Measurements from ENCODE around the gene NACAD. TPM values are rescaled to one million over a fixed set of nuclear protein-coding genes. Genes with fewer than 3 reads are reported as not detected.
A peak's percentile ranks its signal among the peaks of the same experiment; 100 is the strongest.

NACAD gene
- total and polyA plus RNA-seq, 7 experiments from 2014 or later = 0.08 to 0.15 TPM; not detected in 5

DNA sequence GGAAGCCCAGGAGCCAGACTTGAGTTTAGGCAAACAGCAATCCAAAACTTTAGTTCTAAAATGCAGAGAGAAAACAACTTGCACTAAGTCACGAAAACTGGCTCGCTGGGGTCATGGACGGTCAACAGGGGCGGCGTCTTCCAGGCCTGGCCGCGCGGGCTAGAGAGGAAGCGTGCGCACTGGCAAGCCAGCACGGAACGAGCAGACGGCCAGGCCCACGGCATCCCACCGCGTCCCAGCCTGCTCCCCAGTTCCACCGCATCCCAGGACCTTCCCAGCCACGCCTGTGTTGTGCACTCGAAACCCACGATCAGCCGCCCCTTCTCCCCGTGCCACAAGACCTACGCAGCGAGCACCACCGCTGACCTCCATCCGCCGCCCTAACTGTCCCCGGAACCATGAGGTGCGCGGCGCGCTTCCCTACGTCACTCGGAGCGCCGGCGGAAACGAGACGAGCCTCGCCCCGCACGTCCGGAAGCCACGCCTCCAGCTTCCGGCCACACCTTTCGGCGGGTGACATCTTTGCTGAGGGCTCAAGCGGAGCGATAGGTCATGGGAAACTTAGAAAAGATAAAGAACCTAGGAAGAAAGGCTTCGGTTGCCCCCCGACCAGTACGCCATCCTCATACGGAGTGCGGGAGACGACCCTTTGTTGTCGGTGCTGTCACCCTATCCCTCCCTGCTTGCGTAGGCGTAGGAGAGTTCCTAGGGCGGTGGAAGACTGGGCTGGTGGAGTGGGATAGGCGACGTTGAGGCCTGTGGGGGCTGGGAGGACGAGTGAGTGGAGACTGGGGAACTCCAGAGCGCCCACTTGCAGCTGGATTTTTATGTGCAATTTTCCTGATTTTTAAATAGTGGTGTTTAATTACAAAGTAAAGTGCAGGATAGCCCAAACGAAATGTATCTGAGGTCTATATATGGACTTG, 22.8 kb upstream of the NACAD start, which contains the start of gene TBRG4:
TSS of gene TBRG4 (minus strand) at position 400 of the 926 bp plus-strand sequence. CDS start 2,460 bp downstream, outside the sequence.
- peak within 1 kb of the TSS; percentile 98 for H3K27ac ChIP-seq (ENCODE audit: low read depth, low read length)
- peak; percentile 88 to 96 (median 94) for DNase-seq
- peak within 1 kb of the TSS; percentile 80 for H3K4me3 ChIP-seq (ENCODE audit: low read length)
- peaks cover 19 to 28% (median 23%) of the 10 kb centered on the region in 3 experiments for H3K36me3 ChIP-seq (ENCODE audit: control insufficient read depth in 2 of 3, insufficient read depth in 3 of 3, low read length in 3 of 3)
- ATAC-seq = peak; percentile 94
- peaks cover 17 to 45% of the 10 kb centered on the region in 2 donors for H3K4me1 ChIP-seq (ENCODE audit: control insufficient read depth in 2 of 2, insufficient read depth in 2 of 2, low read length in 2 of 2)
- CTCF ChIA-PET = interaction anchor here (1.3 to 1.9 kb wide), 3 partner anchors 24 to 256 kb away, joined by 3 to 9 read pairs (median 4); no protein-coding TSS in a partner anchor
- POLR2A ChIA-PET = interaction anchor here (0.5 to 3.4 kb wide), 22 partner anchors 12 to 622 kb away, joined by 3 to 37 read pairs (median 4); partner anchors contain the start of genes CCM2, DDX56, H2AZ2 and NUDCD3
- no peaks in the 10 kb centered on the region for H3K27me3 ChIP-seq (ENCODE audit: control insufficient read depth in 2 of 2, insufficient read depth in 2 of 2, low read length in 2 of 2)
- H3K9me3 ChIP-seq (ENCODE audit: control insufficient read depth in 2 of 3, low read length in 3 of 3) = no peaks in the 10 kb centered on the region
- peak within 1 kb of the TSS; percentile 93 to 100 (median 96) for H3K4me3 Mint-ChIP-seq
- H3K27me3 Mint-ChIP-seq = peaks cover 0 to 31% (median 0%) of the 10 kb centered on the region in 5 donors
- H3K4me1 Mint-ChIP-seq = peaks cover 30 to 59% (median 50%) of the 10 kb centered on the region in 7 donors
- H3K36me3 Mint-ChIP-seq = peaks cover 0 to 25% (median 16%) of the 10 kb centered on the region in 5 donors
- peak within 1 kb of the TSS; percentile 98 to 100 (median 99) for H3K27ac Mint-ChIP-seq
- intact Hi-C loops (cut with micrococcal nuclease) = loop anchor here (1.0 to 10.0 kb wide), 23 partner anchors 25 to 1029 kb away; partner anchors contain the start of genes MYO1G (in 2 of the 2), NUDCD3 (in 2 of the 2), OGDH (in 2 of the 2) and POLM (in 2 of the 2)
- peaks cover 0 to 4% (median 0%) of the 10 kb centered on the region in 11 donors for H3K9me3 Mint-ChIP-seq

DNA sequence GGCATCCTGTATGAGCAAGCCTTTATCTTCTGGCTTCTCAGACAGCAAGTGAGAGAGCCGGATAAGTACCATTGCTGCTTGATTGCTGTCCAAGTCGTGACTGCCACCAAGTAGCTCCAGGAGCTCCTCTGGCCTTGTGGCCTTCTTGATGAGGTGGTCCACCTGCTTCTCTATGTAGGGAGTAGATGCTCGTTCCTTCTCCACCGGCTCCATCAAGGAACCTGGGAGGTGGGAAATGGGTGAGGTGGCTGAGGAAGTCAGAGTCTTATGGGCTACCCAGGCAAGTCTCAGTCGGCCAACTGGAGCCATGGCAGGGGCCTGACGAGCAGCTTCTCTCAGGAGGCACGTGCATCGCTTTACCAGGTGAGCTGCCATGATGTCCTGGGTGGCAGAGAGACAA, 20.1 kb upstream of the NACAD start:
- peaks cover 45 to 55% (median 45%) of the 10 kb centered on the region in 3 experiments for H3K36me3 ChIP-seq (ENCODE audit: control insufficient read depth in 2 of 3, insufficient read depth in 3 of 3, low read length in 3 of 3)
- H3K4me1 ChIP-seq (ENCODE audit: control insufficient read depth in 2 of 2, insufficient read depth in 2 of 2, low read length in 2 of 2) = peaks cover 17 to 57% of the 10 kb centered on the region in 2 donors
- no peak overlapping the region for H3K4me3 ChIP-seq (ENCODE audit: low read length)
- Mint-ChIP-seq H3K27me3 (peaks cover 0 to 17% (median 0%) of the 10 kb centered on the region in 5 donors), H3K9me3 (peaks cover 0 to 4% (median 0%) of the 10 kb centered on the region in 11 donors), H3K4me1 (peaks cover 31 to 74% (median 60%) of the 10 kb centered on the region in 7 donors), H3K36me3 (peaks cover 0 to 29% (median 22%) of the 10 kb centered on the region in 5 donors), H3K27ac (peak overlapping the region in 7 of 9 donors; percentile 28 to 99 (median 65)), H3K4me3 (peak overlapping the region in 9 of 10 donors; percentile 13 to 64 (median 40))
- POLR2A ChIA-PET = interaction anchor here (1.7 kb wide), 1 partner anchor 261 kb away, joined by 6 read pairs; the partner anchor contains the start of gene H2AZ2
- ATAC-seq (no peak), DNase-seq (no peak)
- intact Hi-C loops (cut with micrococcal nuclease) = no loop called here
- no peaks in the 10 kb centered on the region for H3K27me3 ChIP-seq (ENCODE audit: control insufficient read depth in 2 of 2, insufficient read depth in 2 of 2, low read length in 2 of 2)
- CTCF ChIA-PET = interaction anchor here (1.3 kb wide), 1 partner anchor 28 kb away, joined by 3 read pairs; no protein-coding TSS in a partner anchor
- no peaks in the 10 kb centered on the region for H3K9me3 ChIP-seq (ENCODE audit: control insufficient read depth in 2 of 3, low read length in 3 of 3)
- H3K27ac ChIP-seq (ENCODE audit: low read depth, low read length) = peak overlapping the region; percentile 98

DNA sequence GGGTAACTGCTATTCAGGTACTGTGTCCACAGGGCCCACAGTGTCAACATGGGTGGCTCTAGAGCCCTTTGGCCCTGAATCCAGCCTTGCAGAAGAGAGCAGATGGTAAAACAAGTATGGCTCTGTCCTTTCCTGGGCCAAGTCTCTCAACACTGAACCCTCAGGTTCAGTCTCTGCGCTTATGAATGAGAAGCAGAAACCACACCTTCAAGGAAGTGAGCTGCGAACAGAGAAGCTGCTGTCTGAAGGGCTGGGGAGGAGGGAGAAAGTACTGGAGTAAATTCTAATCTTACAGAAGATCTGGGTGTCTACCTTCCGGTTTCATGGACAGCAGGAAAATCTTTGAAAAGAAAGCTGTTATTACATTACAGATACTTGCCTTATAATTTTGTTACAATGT, 18.6 kb upstream of the NACAD start:
- POLR2A ChIA-PET = interaction anchor here (1.4 to 1.7 kb wide), 3 partner anchors 26 to 260 kb away, joined by 3 to 7 read pairs (median 6); partner anchors contain the start of gene H2AZ2
- ATAC-seq (no peak), DNase-seq (no peak)
- Mint-ChIP-seq H3K9me3 (peaks cover 0 to 4% (median 0%) of the 10 kb centered on the region in 11 donors), H3K4me3 (peak overlapping the region; percentile 37 to 78 (median 66)), H3K27ac (peak overlapping the region; percentile 38 to 92 (median 65)), H3K27me3 (peaks cover 0 to 5% (median 0%) of the 10 kb centered on the region in 5 donors), H3K4me1 (peaks cover 31 to 71% (median 59%) of the 10 kb centered on the region in 7 donors), H3K36me3 (peaks cover 0 to 35% (median 27%) of the 10 kb centered on the region in 5 donors)
- CTCF ChIA-PET = no interaction called here
- Histone ChIP-seq H3K27me3 (ENCODE audit: control insufficient read depth in 2 of 2, insufficient read depth in 2 of 2, low read length in 2 of 2) (no peaks in the 10 kb centered on the region), H3K4me1 (ENCODE audit: control insufficient read depth in 2 of 2, insufficient read depth in 2 of 2, low read length in 2 of 2) (peaks cover 17 to 54% of the 10 kb centered on the region in 2 donors), H3K27ac (ENCODE audit: low read depth, low read length) (peak overlapping the region; percentile 98), H3K9me3 (ENCODE audit: control insufficient read depth in 2 of 3, low read length in 3 of 3) (no peaks in the 10 kb centered on the region), H3K36me3 (ENCODE audit: control insufficient read depth in 2 of 3, insufficient read depth in 3 of 3, low read length in 3 of 3) (peaks cover 58 to 70% (median 59%) of the 10 kb centered on the region in 3 experiments), H3K4me3 (ENCODE audit: low read length) (no peak overlapping the region)
- intact Hi-C loops (cut with micrococcal nuclease) = no loop called here

DNA sequence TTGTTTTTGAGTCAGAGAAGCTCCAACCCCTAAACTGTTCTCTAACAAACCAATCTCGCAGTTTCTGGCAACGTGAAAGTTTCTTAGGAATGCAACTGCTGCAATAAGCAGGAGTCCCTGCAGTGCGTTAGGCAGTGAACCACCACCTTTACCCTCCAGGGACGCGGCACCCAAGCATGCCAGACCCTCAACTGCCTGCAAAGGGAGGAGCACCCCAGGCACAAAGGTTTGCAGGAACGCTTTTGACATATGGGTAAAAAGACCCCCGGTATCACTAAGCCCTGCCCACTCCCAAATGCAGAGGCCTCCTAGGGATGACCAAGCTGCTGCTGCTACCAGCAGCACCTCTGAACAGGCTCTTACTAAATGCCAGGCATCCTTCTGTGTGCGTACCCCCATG, 18.1 kb upstream of the NACAD start:
- Mint-ChIP-seq H3K4me1 (peaks cover 30 to 67% (median 57%) of the 10 kb centered on the region in 7 donors), H3K4me3 (peak overlapping the region in 8 of 10 donors; percentile 50 to 78 (median 68)), H3K27ac (peak overlapping the region in 2 of 9 donors; percentile 60 to 85), H3K27me3 (peaks cover 0 to 5% (median 0%) of the 10 kb centered on the region in 5 donors), H3K9me3 (peaks cover 0 to 4% (median 0%) of the 10 kb centered on the region in 11 donors), H3K36me3 (peaks cover 0 to 35% (median 27%) of the 10 kb centered on the region in 5 donors)
- Histone ChIP-seq H3K4me1 (ENCODE audit: control insufficient read depth in 2 of 2, insufficient read depth in 2 of 2, low read length in 2 of 2) (peaks cover 17 to 51% of the 10 kb centered on the region in 2 donors), H3K36me3 (ENCODE audit: control insufficient read depth in 2 of 3, insufficient read depth in 3 of 3, low read length in 3 of 3) (peaks cover 64 to 76% (median 65%) of the 10 kb centered on the region in 3 experiments), H3K27me3 (ENCODE audit: control insufficient read depth in 2 of 2, insufficient read depth in 2 of 2, low read length in 2 of 2) (no peaks in the 10 kb centered on the region), H3K4me3 (ENCODE audit: low read length) (no peak overlapping the region), H3K27ac (ENCODE audit: low read depth, low read length) (peak overlapping the region; percentile 98), H3K9me3 (ENCODE audit: control insufficient read depth in 2 of 3, low read length in 3 of 3) (no peaks in the 10 kb centered on the region)
- ATAC-seq (no peak), DNase-seq (no peak)
- intact Hi-C loops (cut with micrococcal nuclease) = no loop called here
- POLR2A ChIA-PET = interaction anchor here (1.4 kb wide), 2 partner anchors 26 to 78 kb away, joined by 3 to 7 read pairs; no protein-coding TSS in a partner anchor
- CTCF ChIA-PET = no interaction called here

- Histone ChIP-seq H3K4me3 (ENCODE audit: low read length) (no peak overlapping the region), H3K27me3 (ENCODE audit: control insufficient read depth in 2 of 2, insufficient read depth in 2 of 2, low read length in 2 of 2) (no peaks in the 10 kb centered on the region), H3K27ac (ENCODE audit: low read depth, low read length) (peak overlapping the region; percentile 6), H3K9me3 (ENCODE audit: control insufficient read depth in 2 of 3, low read length in 3 of 3) (no peaks in the 10 kb centered on the region), H3K4me1 (ENCODE audit: control insufficient read depth in 2 of 2, insufficient read depth in 2 of 2, low read length in 2 of 2) (peaks cover 13 to 51% of the 10 kb centered on the region in 2 donors), H3K36me3 (ENCODE audit: control insufficient read depth in 2 of 3, insufficient read depth in 3 of 3, low read length in 3 of 3) (peaks cover 67 to 87% (median 73%) of the 10 kb centered on the region in 3 experiments)
- DNase-seq = no peak
- intact Hi-C loops (cut with micrococcal nuclease) = no loop called here
- peak overlapping the region in 2 of 9 donors; percentile 41 to 48 for H3K27ac Mint-ChIP-seq
- ChIA-PET POLR2A (no interaction called here), CTCF (no interaction called here)
- H3K27me3 Mint-ChIP-seq = no peaks in the 10 kb centered on the region
- ATAC-seq = no peak
- H3K4me1 Mint-ChIP-seq = peaks cover 26 to 60% (median 50%) of the 10 kb centered on the region in 7 donors
- peaks cover 0 to 41% (median 23%) of the 10 kb centered on the region in 5 donors for H3K36me3 Mint-ChIP-seq
- no peaks in the 10 kb centered on the region for H3K9me3 Mint-ChIP-seq
- H3K4me3 Mint-ChIP-seq = peak overlapping the region in 2 of 10 donors; percentile 47 to 64
These were observed 16.9 kb upstream of the NACAD start for GRCh38 chr7:45105588-45106188.
